HepG2 (cell line): ENCODE results near the gene FAM170A. TPM values are rescaled to one million over a fixed set of nuclear protein-coding genes. Genes with fewer than 3 reads are reported as not detected.

Source experiments
- ATAC-seq: fragments of 200-7000 bp; cut with Tn5 transposase; 3 replicates; pipeline ENCODE4 v1.9.1; 2020; ENCODE audit warnings: mild to moderate bottlenecking, moderate library complexity
- BruUV-seq: library from RNA; stranded (reverse); fragments of 400-500 nt; replicated peaks from 2 replicates; lab custom pipeline; 2021; lab: Mats Ljungman, UMichigan
- CTCF ChIA-PET: fragments of 300-600 bp; formaldehyde crosslinking; extraction: SDS; loops from one replicate; lab custom pipeline; 2021; ENCODE audit warnings: low total read pairs, inconsistent platforms, low intra/inter-chr PET ratio; lab: Yijun Ruan, JAX
- POLR2A ChIA-PET: fragments of 350-600 bp; sonication (Branson Sonifier 250); formaldehyde crosslinking; loops from one replicate; lab custom pipeline; 2020; ENCODE audit warnings: antibody characterized with exemption, inconsistent platforms; lab: Yijun Ruan, JAX
- DNase-seq: peaks from one replicate; pipeline ENCODE4 v3.0.0-alpha.2; 2015; ENCODE audit warnings: low spot score
- FAIRE-seq: peaks from 3 replicates; lab custom pipeline; 2011; peaks lifted over from hg19 to GRCh38; lab: Jason Lieb, UNC
- H2AFZ ChIP-seq: one replicate; pipeline ENCODE4 v1.6.1; 2011; ENCODE audit warnings: low read length, inconsistent platforms
- H3K27ac ChIP-seq: fragments of 300-600 bp; 3 replicates; pipeline ENCODE4 v1.8.0; 2011; ENCODE audit warnings: mixed run types, mild to moderate bottlenecking, mixed read lengths, low read length, inconsistent platforms; ENCODE audit not compliant: insufficient read depth; ENCODE audit errors: extremely low read length
- H3K27me3 ChIP-seq, 2 experiments: fragments of 200-600 bp in 1 of 2; 2 replicates in 1 of 2; 3 replicates in 1 of 2; pipeline versions ENCODE4 v1.6.0 to v1.8.0; 2011; ENCODE audit warnings: low read length in 2 of 2, mild to moderate bottlenecking in 2 of 2, moderate library complexity in 2 of 2, inconsistent platforms in 1 of 2; ENCODE audit not compliant: insufficient read depth in 2 of 2, control insufficient read depth in 1 of 2
- H3K36me3 ChIP-seq, 2 experiments: fragments of 200-600 bp in 1 of 2; replicated peaks in 1 of 2; 2 replicates in 1 of 2; 3 replicates in 1 of 2; pipeline versions ENCODE4 v1.5.1 to v1.8.0; 2011; ENCODE audit warnings: low read length in 2 of 2, inconsistent platforms in 1 of 2; ENCODE audit not compliant: insufficient read depth in 2 of 2, control insufficient read depth in 1 of 2
- H3K4me1 ChIP-seq: 2 replicates; pipeline ENCODE4 v1.5.1; 2012; ENCODE audit warnings: low read length, inconsistent platforms; ENCODE audit not compliant: insufficient read depth
- H3K4me2 ChIP-seq: 2 replicates; pipeline ENCODE4 v1.6.0; 2011; ENCODE audit warnings: low read depth, low read length, inconsistent platforms
- H3K4me3 ChIP-seq, 3 experiments: fragments of 200-600 bp in 1 of 3; sonication (generic), shearing (Covaris generic) in 1 of 3; replicated peaks in 1 of 3; 2 replicates each; pipeline ENCODE4 v1.5.1; 2011 to 2016; ENCODE audit warnings: low read length in 3 of 3, inconsistent platforms in 2 of 3, low read depth in 2 of 3, mild to moderate bottlenecking in 2 of 3, control low read depth in 1 of 3, mixed read lengths in 1 of 3; ENCODE audit not compliant: insufficient read depth in 1 of 3
- H3K79me2 ChIP-seq: one replicate; pipeline ENCODE4 v1.6.1; 2011; ENCODE audit warnings: low read length, inconsistent platforms; ENCODE audit not compliant: insufficient read depth
- H3K9ac ChIP-seq: 2 replicates; pipeline ENCODE4 v1.6.0; 2011; ENCODE audit warnings: mild to moderate bottlenecking, low read depth, low read length, inconsistent platforms; ENCODE audit not compliant: insufficient read depth
- H3K9me3 ChIP-seq: 2 replicates; pipeline ENCODE4 v1.5.1; 2012; ENCODE audit warnings: mild to moderate bottlenecking, low read length
- H4K20me1 ChIP-seq: 2 replicates; pipeline ENCODE4 v1.6.0; 2011; ENCODE audit warnings: inconsistent platforms, mild to moderate bottlenecking, low read length, moderate library complexity; ENCODE audit not compliant: insufficient read depth
- CEBPB ChIP-seq: IDR thresholded peaks from 2 replicates; pipeline ENCODE4 v1.6.1; 2011; ENCODE audit warnings: low read depth, low read length, improper control_type of control experiment, borderline replicate concordance
- NBN ChIP-seq: fragments of 450-650 bp; conservative IDR thresholded peaks from 2 replicates; pipeline ENCODE4 v1.6.1; 2017
- RAD51 ChIP-seq: fragments of 450-650 bp; IDR thresholded peaks from 2 replicates; pipeline ENCODE4 v1.6.1; 2016; ENCODE audit warnings: borderline replicate concordance
- WGBS: methylation state at CpG from one replicate; pipeline ENCODE4 v1.1.6; 2017; ENCODE audit warnings: low lambda C conversion rate; 5-methylcytosine and 5-hydroxymethylcytosine counted together
- in situ Hi-C: cut with HindIII; loops from 2 replicates; pipeline ENCODE4 v1.10.0; 2017; ENCODE audit warnings: low pct_unique_long_range_greater_than_20kb; ENCODE audit not compliant: extremely low pct_ligation_motif_present
- intact Hi-C: fragments of 100-400 bp; cut with micrococcal nuclease; formaldehyde crosslinking; loops from one replicate; pipeline ENCODE4 v1.10.0; 2022; ENCODE audit not compliant: unreplicated experiment
- polyA plus RNA-seq, 8 experiments: library from polyadenylated mRNA; depleted of rRNA in 3 of 8; stranded (reverse) in 7 of 8; unstranded in 1 of 8; fragments of >200 nt; fragmentation: Illumina TruSeq in 4 of 8; extraction: Trizol in 4 of 8; gene quantifications; 2 replicates each; pipeline versions ENCODE4 v1.2.1 to v1.2.3, GENCODE V29; 2011 to 2016; ENCODE audit warnings: low read depth in 4 of 8, missing spikeins in 1 of 8, mixed read lengths in 1 of 8; ENCODE audit not compliant: insufficient read depth in 1 of 8
- total RNA-seq, 5 experiments: library from RNA; depleted of rRNA; stranded (reverse); fragments of >200 nt; fragmentation: Illumina TruSeq; extraction: Trizol; gene quantifications; 2 replicates each; pipeline ENCODE4 v1.2.3, GENCODE V29; 2016; ENCODE audit warnings: low read depth in 1 of 5
- TF ChIP-seq, protein P1 (sequence below): IDR thresholded peaks from 2 replicates; pipeline ENCODE4 v1.6.1; 2016; ENCODE audit warnings: mild to moderate bottlenecking
- TF ChIP-seq, protein P2 (sequence below): sonication (generic); formaldehyde crosslinking; IDR thresholded peaks from 2 replicates; pipeline ENCODE4 v1.4.0; 2020; ENCODE audit warnings: missing genetic modification reagents, borderline replicate concordance

The FAM170A gene
- total and polyA plus RNA-seq, 2 of the 13 experiments (the other 11 are each of a cell fraction or from before 2014, with no cell fraction given): 0.09 TPM; not detected in 1

DNA sequence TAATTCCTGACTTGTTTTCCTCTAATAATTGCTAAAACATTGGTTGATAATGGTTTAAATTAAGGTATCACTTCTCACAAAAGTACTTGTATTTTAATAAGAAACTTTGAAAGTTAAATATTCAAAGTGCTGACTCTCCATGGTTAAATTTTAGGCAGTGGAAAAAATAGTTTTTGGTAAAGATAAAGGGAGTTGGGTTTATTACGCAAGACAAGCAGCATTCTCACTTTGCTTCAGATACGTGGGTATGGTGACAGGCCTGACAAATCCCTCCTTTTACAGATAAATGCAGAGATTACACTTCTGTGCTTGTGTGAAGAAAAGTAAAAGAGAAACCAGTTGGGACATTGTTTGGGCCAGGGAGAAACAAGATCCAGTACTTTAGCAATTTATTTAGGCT, 14.5 kb upstream of the FAM170A start:
- WGBS: 33% methylated on average over 2 of the region's 2 CpGs
- Histone ChIP-seq H3K36me3 (no peaks in the 10 kb centered on the region), H2AFZ (no peak overlapping the region), H4K20me1 (no peaks in the 10 kb centered on the region), H3K4me1 (no peaks in the 10 kb centered on the region), H3K79me2 (no peaks in the 10 kb centered on the region), H3K9me3 (no peaks in the 10 kb centered on the region), H3K4me2 (no peak overlapping the region), H3K9ac (no peak overlapping the region), H3K27ac (no peak overlapping the region), H3K4me3 (no peak overlapping the region), H3K27me3 (no peaks in the 10 kb centered on the region)
- DNase-seq (no peak), FAIRE-seq (no peak), ATAC-seq (no peak)
- POLR2A ChIA-PET: no interaction called here
- in situ Hi-C loops: no loop called here
- TF ChIP-seq, protein P1, sequence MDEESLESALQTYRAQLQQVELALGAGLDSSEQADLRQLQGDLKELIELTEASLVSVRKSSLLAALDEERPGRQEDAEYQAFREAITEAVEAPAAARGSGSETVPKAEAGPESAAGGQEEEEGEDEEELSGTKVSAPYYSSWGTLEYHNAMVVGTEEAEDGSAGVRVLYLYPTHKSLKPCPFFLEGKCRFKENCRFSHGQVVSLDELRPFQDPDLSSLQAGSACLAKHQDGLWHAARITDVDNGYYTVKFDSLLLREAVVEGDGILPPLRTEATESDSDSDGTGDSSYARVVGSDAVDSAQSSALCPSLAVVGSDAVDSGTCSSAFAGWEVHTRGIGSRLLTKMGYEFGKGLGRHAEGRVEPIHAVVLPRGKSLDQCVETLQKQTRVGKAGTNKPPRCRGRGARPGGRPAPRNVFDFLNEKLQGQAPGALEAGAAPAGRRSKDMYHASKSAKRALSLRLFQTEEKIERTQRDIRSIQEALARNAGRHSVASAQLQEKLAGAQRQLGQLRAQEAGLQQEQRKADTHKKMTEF (CRISPR knock-in tag): no peak
- no peak for TF ChIP-seq RAD51
- no peak for TF ChIP-seq NBN
- TF ChIP-seq CEBPB: peak; percentile 42; the same call in 1 of the 2 replicates
- TF ChIP-seq, protein P2, sequence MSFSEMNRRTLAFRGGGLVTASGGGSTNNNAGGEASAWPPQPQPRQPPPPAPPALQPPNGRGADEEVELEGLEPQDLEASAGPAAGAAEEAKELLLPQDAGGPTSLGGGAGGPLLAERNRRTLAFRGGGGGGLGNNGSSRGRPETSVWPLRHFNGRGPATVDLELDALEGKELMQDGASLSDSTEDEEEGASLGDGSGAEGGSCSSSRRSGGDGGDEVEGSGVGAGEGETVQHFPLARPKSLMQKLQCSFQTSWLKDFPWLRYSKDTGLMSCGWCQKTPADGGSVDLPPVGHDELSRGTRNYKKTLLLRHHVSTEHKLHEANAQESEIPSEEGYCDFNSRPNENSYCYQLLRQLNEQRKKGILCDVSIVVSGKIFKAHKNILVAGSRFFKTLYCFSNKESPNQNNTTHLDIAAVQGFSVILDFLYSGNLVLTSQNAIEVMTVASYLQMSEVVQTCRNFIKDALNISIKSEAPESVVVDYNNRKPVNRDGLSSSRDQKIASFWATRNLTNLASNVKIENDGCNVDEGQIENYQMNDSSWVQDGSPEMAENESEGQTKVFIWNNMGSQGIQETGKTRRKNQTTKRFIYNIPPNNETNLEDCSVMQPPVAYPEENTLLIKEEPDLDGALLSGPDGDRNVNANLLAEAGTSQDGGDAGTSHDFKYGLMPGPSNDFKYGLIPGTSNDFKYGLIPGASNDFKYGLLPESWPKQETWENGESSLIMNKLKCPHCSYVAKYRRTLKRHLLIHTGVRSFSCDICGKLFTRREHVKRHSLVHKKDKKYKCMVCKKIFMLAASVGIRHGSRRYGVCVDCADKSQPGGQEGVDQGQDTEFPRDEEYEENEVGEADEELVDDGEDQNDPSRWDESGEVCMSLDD: no peak
- CTCF ChIA-PET: no interaction called here
- intact Hi-C loops: no loop called here
- BruUV-seq: no TSS peak
